ENCODE results near the gene GARIN5B.

Gene GARIN5B

DNA sequence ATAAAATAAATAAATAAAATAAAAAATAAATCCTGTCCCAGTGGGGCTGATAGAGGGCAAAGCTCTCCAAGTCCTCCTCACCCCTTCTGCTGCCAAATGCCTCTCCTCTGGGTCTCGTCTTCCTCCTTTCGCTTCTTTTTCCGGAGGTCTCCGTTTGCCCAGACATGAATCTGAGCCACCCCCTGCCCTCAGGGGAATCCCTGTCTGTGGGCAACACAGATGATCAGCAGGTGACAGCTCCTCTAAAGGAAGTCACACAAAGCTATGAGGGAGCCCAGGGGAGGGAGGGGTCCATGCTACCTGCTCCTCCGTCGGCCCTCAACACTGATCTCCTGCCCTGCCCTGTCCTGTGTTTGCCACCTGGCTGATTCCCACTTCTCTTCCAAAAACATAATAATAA lies 38.4 kb downstream of the GARIN5B start:
- no peak for DNase-seq (ENCODE audit: low read depth in 2 of 2)

DNA sequence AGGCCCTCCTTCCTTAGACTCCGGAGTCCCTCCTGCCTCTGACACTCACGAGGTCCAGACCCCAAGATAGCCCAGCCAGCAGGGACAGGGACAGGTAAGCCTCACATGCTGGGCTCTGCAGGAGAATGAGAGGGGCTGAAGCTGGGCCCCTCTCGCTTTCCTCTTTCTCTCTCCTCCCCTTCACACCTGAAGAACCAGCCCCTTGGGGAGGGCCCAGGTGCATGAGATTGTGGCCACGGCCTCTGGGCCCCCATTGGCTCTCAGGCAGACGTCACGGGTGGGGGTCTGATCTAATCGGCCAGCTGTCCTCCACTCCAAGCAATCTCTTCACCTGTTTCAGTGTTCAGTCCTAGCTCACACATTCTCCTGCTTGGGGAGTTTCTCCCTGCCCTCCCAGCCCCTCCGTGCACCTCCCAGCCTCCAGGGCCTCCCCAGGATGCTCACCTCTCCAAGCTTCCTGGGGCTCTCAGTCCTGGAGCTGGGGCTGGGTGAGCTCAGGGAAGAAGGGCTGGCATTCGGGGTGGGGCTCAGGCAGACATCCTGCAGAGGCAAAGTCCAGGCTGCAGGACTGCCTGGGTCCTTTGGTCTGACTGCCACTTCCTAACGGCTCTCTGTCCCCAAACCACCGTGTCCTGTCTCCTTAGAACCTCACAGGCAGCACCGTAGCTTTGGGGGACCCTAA lies 40.7 kb downstream of the GARIN5B start:
- no peak for DNase-seq (ENCODE audit: low read depth in 2 of 2)

DNA sequence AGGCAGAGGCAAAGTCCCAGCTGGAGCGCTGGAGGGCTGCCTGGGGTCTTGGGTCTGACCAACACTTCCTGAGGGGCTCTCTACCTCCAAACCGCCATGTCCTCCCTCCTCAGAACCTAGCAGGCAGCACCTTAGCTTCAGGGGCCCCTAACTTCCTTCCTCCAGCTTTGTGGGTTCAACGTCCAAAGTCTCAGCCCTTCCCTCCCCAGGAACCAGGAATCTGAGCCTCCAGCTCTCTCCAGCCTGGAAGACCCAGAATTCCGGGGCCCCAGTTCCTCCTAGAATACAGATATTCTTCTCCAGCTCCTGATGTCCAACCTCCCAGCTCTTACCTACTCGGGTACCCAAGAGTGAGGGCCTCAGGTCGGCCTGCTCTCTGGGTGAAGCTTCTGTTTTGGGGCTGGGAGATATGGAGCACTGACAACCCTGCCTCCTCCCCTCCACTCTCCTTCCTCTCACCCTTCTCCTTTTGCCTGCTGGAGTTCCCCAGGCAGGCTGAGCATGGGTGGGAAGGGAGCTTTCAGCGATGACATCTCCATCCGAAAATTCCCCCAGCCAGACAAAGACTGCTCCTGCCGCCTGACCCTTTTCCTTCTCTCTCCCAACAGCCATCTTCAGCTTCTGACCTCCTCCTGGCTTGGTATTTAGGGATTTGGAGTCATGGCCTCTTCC lies 41.5 kb downstream of the GARIN5B start:
- no peak for DNase-seq (ENCODE audit: low read depth in 2 of 2)

DNA sequence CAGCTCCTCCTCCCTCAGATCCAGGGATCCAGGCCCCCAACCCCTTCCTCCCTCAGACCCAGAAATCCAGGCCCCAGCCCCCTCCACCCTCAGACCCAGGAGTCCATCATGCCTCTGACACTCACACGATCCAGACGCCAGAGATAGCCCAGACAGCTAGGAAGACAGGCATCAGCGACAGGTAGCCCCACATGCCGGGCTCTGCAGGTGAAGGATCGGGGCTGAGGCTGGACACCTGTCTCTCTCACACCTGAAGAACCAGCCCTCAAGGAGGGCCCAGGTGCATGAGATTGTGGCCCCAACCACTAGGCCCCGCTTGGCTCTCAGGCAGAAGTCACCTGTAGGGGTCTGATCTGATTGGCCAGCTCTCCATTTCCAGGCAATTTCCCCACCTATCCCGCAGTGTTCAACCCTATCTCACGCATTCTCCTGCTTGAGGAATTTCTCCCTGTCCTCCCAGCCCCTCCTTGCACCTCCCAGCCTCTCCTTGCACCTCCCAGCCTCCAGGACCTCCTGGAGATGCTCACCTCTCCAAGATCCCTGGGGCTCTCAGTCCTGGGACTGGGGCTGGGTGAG lies 42.1 kb downstream of the GARIN5B start:
- DNase-seq (ENCODE audit: low read depth in 2 of 2): no peak

DNA sequence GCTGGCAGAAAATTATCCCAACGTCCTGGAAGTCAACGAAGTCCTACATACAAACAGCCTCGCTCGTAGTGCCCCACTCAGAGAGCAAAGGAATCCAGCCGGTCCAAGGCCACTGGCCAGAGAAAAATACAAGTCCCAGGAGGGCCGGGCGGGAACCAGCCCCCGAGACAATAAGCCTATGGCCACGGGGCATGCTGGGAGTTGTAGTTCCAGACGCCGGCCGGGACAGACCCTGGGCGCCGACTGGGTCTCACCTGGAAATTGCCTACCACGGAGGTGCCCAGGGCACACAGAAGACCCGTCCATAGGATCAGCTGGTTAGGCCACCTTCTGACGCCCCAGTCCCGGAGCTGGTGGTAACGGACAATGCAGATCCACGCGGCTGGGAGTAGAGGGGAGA lies 43.3 kb downstream of the GARIN5B start:
- DNase-seq (ENCODE audit: low read depth in 2 of 2): no peak

DNA sequence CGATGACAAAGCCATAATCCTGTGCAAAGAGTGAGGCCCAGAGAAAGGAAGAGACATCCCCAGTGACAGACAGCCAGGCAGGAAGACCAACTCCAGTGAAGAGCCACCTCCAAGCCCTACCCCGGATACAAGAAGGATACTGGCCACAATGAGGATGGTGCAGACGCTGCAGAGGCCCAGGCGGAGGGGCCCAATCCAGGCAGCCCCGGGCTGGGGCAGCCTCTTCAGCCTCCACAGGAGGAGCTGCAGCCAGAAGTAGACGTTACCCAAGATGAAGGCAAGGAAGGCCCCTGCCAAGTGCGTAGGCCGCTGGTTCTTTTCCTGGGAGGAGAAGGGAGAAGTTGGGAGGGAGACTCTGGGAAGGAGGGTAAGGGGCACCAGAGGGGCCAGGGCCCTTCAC lies 46.4 kb downstream of the GARIN5B start:
- DNase-seq (ENCODE audit: low read depth in 2 of 2): no peak

DNA sequence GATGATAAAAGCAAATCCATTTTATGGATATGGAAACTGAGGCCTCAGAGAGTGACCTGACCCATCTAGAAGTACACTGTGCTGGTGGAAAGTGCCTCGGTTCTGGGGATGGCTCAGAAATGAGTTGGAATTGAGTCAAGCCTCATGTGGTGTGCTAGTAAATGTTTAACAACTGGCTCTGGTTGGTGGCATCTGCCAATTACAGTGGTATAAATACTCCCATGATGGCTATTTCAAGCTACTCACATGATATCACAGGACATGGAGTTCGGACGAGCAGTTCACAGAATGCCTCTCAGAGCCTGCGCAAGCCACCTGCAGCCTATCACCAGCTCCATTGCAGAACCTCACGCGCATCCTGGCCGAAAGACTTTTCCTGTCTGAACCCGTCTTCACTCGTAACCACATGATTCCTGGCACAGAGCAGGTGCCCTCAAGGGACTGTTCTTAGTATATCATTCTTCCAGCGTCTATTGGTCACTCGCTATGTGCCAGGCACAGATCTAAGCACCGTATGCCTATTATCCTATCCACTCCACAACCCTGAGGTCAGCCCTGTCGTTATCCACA lies 47.0 kb downstream of the GARIN5B start:
- DNase-seq (ENCODE audit: low read depth in 2 of 2): no peak

DNA sequence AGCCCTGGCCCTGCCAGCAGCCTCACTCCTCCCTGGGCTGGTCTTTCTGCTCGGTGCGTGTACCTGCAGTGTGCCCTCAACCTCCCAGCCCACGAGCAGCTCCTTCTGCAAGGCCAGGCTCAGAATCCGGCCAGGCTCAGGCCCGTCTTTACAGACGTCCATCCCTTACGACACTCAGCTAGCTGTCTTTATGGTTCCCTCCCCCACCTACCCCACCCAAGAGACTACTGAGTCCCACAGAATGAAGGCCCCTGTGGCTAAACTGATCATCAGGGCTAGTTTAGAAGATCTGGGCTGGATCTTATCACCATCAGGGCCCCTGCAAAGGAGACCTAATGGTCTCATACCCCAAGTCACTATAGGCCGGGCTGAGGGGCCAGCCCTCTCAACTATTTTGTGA lies 48.7 kb downstream of the GARIN5B start:
- no peak for DNase-seq (ENCODE audit: low read depth in 2 of 2)

DNA sequence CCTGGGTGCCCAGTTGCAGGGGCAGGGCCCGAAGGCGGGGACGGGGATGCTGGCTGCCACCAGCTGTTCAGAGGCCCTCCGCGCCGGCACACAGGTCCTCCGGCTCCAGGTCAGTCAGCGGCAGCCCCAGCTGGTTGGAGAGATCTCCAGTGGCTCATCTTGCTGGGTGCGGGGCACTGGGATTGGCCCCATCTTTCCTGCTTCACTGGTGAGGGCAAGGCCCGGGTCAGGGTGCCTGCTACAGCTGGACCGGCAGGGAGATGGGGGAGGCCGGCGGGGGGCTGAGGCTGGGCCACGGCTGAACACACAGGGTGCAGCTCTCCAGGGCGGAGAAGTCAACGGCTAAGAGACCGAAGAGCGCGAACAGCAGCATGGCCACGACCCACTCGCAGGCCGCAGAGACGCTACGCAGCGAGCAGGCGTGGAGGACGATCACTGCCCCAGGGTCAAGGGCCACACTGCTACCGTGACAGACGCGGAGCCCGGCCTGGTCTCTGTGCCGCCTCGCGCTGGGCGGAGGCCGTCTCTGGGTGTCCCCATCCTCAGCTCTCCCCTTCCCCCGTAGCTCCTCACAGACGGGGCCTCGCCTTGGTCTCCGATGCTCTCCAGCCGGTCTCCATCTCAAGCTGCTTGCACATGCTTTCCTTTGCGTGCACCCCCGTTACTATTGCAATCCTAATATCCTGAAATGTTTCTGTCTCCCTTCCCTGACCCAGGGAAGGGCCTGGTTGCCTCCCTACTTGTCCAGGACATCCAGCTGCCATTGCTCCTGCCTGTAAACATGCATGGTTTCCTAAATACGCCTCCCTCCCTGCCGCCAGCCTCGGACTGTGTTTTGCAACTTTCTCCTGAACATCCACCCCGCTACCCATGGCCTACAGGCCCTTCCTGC lies 50.2 kb downstream of the GARIN5B start:
- no peak for DNase-seq (ENCODE audit: low read depth in 2 of 2)

DNA sequence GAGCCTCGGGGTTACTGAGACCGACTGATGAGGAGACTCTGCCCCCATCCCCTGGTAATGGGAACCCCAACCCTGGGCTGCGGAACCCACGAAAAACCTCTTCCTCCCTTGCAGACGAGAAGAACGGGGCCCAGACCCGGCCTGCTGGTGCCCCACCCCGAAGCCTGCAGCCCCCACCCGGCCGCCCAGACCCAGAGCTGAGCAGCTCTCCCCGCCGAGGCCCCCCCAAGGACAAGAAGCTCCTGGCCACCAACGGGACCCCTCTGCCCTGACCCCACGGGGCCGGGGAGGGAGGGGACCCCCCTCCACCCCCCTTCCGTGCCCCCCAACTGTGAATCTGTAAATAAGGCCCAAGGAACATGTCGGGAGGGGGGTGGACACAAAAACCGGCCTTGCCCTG lies 51.3 kb downstream of the GARIN5B start:
- DNase-seq (ENCODE audit: low read depth in 2 of 2): no peak

DNA sequence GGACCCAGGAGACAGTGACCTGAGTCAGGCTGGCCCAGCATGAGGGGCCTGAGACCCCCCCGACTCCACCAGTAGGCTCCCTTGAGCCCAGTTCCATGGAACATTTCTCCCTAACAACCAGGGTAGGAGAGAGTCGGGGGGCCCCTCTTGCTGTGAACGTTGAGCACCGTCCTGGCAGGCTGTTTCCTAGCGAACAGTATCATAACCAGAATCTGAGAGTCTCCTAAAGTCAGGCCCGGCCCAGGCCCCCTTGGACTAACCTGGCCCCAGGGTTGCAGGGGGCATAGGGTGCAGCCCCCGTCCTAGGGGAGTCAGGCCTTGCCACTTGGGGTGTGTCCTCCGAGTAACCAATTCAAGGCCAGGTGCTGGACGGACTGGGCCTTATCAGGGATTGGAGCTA lies 51.7 kb downstream of the GARIN5B start:
- no peak for DNase-seq (ENCODE audit: low read depth in 2 of 2)

DNA sequence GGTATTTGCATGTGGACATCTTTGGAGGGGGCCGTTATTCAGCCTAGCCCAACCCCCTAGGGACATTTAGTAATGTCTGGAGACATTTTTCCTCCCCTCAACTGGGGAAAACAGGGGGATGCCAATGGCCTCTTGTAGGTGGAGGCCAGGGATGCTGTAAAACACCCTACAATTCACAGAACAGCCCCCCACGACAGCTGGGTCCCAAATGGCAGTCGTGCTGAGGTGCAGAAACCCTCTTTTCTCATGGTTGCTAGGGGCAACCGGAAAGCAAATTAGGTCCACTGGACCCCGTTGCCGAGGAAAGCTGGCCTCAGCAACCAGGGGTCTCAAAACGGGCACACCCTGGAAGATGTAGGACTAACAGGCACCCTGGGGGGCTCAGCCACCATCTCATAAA lies 52.6 kb downstream of the GARIN5B start:
- no peak for DNase-seq (ENCODE audit: low read depth in 2 of 2)

DNA sequence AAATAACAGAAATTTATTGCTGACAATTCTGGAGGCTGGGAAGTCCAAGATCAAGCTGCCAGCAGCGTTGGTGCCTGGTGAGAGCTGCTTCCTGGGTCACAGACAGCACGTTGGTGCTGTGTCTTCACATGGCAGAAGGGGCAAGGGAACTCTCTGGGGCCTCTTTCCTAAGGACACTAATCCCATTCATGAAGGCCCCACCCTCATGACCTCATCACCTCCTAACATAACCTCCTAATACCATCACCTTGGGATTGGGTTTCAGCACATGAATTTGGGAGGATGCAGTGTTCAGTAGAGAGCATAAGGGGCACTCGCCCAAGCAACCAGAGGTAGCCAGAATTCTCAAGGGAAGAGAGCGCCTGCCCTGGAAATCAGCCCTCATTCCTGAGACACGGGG lies 53.6 kb downstream of the GARIN5B start:
- DNase-seq (ENCODE audit: low read depth in 2 of 2): no peak

DNA sequence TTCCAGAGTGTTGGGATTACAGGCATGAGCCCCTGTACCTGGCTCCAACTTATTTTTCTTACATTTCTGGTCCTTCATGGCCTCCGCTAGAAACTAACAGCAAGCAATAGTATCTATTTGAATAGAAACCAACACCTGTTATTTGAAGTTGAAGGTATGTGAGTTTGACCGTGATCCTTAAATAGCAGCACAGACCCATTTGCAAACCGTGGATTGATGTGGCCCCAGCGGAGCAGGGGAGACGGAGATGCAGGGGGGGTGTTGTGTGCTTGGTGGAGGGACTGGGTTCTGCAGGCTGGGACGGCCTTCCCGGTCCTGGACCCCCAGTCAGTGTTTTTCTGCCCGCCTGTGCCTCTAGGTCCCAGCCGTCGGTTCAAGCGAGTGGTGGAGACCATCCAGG lies 54.8 kb downstream of the GARIN5B start:
- DNase-seq (ENCODE audit: low read depth in 2 of 2): no peak

DNA sequence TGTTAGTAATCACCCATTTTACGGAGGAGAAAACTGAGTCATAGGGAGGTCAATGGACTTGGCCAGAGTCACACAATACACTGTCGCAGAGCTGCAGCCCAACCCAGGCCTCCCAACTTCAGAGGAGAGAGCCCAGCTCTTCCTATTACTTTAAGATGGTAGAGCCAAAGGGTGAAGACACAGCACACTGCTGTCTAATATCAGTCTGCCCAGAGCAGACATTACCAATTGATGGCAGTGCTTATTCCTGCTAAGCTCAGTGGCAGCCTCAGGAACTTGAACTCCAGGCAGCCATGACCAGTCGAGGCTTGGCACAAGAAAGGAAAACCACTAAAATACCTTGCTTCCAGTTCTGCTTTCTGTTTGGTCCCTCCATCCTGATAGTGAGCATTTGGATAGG lies 56.3 kb downstream of the GARIN5B start:
- no peak for DNase-seq (ENCODE audit: low read depth in 2 of 2)

DNA sequence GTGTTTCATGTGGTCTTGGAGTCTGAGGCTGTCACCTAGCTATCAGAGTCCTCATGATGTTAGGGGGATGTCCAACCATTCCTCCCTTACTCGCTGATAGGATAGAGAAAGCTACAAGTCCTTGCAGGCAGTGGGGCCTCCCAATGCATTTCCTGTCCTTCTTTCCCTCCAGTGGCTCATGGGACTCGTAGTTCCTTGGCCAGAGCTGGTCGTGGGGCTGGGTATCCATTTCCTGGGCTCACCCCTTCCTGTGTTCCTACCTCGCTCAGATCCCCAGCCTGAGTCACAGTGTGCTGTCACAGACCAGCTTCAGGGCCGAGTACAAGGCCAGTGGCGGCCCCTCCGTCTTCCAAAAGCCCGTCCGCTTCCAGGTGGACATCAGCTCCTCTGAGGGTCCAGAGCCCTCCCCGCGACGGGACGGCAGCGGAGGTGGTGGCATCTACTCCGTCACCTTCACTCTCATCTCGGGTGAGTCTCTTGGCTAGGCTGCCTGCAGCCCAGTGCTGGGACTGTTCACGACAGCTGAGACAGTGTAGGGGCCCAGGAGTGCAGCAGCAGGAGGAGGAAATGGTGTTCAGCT lies 57.0 kb downstream of the GARIN5B start:
- no peak for DNase-seq (ENCODE audit: low read depth in 2 of 2)

DNA sequence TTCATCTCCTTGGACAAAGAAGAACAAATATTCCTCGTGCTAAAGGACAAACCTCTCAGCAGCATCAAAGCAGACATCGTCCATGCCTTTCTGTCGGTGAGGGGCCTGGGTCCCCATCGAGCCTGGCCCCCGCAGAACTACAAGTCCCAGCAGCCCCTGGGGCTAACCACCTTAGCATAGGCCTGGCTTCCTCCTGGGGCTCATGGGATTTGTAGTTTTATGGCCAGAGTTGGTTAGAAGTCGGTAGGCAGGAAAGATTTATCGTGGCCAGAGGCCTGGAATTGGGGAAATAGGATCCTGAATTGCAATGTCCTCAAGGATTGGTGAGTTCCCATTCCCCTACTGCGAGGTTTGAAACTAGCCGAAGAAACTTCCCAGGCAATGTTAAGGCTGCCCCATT lies 57.6 kb downstream of the GARIN5B start:
- DNase-seq (ENCODE audit: low read depth in 2 of 2): peak in 1 of 2 donors; percentile 9

DNA sequence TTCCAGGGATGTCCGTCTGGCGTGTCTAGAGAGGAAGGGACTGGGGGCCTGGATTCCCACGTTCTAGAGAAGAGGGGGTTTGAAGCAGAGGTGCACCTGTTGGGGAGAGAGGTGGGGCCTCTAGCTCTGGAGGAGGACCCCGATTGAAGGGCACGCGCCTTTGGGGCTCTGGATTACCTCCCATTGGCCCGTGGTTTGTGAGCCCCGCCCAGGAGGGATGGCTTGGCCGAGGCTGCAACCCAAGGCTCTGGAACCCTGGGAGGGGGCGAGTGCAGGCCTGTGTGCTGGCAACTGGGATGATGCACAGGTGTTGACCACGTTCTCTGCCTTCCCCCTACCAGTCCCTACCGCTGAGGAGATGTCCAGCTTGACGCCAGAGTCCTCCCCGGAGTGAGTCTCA lies 58.1 kb downstream of the GARIN5B start:
- DNase-seq (ENCODE audit: low read depth in 2 of 2): no peak
